Activated T-cell treated with anti-CD3 and anti-CD28 coated beads for 1 hour (primary cell): ENCODE results near the gene CLEC16A.
"Not testable (repeated sequence)": the region's sequence is repeated elsewhere in the genome, so short reads cannot be mapped to it uniquely, and the experiment has no call there.

Experiments
- DNase-seq: peaks from one replicate; pipeline ENCODE4 v3.0.0-alpha.2; 2020; ENCODE audit warnings: low read depth

The CLEC16A gene

DNA sequence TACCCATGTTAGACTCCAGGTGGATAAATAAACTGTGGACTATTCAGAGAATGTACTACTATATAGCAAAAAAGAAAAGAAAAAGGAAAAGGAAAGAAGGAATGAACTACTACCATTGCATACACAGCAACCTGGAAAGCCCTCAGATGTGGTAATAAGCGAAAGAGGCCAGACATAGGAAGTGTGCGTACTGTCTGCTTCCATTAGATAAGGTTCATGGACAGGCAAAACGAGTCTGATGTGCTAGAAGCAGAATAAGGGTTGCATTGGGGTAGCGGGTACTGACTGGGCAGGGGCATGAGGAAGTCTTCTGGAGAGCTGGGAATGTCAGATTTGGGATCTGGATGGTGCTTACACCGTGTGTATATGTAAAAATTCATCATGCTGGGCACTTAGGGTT lies 21.8 kb downstream of the CLEC16A start:
- no peak for DNase-seq

GRCh38 chr16:10966559-10966958 lies 22.2 kb downstream of the CLEC16A start:
- DNase-seq = not testable (repeated sequence)

DNA sequence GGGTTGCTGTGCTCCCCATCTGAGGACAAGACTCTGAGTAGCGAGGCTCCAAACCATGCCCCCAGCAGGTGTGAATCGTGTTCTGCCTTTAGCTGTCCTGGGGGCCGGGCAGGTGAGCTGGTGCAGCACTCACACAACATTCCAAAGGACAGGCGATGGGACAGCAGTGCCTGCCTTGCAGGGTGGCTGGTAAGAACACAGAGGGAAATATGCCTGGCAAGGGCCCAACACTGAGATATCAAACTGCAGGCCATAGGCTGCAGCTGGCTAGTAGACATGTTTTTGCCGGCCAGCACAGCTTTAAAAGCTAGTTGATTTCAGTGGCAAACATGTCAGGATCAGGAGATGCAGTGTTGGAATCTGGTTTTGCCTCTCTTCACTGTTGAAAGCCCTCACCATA lies 23.6 kb downstream of the CLEC16A start:
- DNase-seq = no peak

DNA sequence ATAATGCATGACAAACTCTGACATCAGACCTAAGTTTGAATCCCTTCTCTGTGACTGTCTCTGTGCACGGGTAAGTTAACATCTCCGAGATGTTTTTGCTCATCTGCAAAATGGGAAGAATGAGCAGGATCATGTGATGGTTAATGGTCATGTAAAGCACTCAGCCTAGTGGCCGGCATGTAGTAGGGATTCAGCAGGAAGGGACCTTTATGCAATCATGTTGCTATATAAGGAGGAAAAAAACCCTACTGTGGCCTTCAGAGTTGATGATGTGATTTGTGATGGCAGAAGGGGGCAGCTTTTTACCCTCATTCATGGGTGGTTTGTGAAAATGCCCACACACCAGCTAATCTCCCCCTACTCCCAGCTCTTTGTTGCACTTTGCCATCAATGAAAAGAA lies 24.1 kb downstream of the CLEC16A start:
- no peak for DNase-seq

GRCh38 chr16:10969615-10970014 lies 25.3 kb downstream of the CLEC16A start:
- no peak for DNase-seq

- DNase-seq = no peak
Observed at GRCh38 chr16:10970065-10970464, 25.7 kb downstream of the CLEC16A start.

DNA sequence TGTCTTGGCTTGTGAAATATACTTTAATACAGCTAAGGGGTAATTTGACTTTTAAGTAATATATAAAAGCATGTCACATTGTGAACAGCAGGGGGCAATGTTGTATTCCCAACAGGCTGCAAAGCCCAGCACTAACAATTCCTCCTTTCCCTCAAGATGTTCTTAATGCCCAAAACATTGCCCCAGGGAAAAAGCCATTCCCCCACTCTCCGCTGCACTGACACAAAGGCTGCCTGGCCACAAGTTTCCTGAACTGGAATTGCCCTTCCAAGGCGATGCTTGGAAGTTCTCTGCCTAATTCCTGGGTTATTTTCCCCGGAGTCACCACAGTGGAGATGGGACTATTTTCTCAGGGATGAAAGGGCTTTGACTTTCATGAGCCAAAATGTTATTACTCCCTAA lies 27.2 kb downstream of the CLEC16A start:
- DNase-seq = no peak

GRCh38 chr16:10972108-10972818 lies 27.9 kb downstream of the CLEC16A start:
- no peak for DNase-seq

DNA sequence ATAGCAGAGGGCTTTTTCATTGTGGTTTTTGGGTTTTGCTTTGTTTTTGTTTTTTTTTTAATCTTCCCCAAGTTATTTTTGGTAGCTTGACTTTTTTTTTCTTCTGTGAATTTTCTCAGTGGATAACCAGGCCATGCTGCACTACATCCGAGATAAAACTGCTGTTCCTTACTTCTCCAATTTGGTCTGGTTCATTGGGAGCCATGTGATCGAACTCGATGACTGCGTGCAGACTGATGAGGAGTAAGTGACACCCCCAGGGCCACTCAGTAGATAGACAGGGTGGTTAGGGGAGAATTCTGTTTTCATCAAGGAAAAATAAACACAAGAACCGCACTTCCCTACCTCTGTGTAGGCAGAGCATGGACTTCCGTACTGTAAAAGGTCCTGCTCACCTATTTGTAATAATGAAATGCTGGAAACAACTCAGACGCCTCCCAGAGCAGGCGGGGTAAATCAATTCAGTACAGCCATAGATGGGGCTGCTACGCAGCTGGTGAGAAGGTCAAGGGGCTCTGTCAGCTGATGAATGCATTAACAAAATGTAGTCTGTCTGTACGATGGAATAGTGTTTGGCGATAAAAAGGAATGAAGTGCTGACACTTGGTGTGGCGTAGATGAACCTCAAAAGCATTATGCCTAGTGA lies 28.6 kb downstream of the CLEC16A start:
- DNase-seq = no peak

- DNase-seq = no peak
Observed at GRCh38 chr16:10976634-10977033, 32.3 kb downstream of the CLEC16A start.

- no peak for DNase-seq
Observed at GRCh38 chr16:10978124-10978523, 33.8 kb downstream of the CLEC16A start.

DNA sequence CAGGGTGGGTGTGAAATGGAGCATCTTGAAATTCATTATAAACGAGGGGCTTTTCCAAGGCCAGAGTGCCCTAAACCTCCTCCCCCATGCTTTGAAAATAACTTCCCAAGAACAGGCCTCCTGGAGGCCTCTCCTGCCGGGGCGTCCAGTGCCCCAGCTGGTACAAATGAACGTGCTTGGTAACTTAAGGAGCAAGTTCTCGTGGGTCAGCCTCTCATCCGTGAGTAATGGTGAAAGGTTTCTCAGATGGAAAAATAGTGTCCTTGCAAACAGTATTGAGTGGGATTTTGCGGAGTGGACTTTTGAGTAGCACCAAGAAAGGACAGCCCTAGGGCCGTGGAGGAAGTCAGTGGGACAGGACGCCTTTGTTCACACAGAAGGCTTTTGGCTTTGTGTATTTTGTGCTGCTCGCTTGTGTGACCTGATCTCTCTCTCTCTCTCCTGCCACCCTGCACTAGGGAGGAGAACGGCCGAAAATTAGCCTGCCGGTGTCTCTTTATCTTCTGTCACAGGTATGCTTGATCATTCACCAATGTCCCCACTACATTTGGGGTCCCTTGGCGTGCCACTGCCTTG lies 34.6 kb downstream of the CLEC16A start:
- DNase-seq = no peak

DNA sequence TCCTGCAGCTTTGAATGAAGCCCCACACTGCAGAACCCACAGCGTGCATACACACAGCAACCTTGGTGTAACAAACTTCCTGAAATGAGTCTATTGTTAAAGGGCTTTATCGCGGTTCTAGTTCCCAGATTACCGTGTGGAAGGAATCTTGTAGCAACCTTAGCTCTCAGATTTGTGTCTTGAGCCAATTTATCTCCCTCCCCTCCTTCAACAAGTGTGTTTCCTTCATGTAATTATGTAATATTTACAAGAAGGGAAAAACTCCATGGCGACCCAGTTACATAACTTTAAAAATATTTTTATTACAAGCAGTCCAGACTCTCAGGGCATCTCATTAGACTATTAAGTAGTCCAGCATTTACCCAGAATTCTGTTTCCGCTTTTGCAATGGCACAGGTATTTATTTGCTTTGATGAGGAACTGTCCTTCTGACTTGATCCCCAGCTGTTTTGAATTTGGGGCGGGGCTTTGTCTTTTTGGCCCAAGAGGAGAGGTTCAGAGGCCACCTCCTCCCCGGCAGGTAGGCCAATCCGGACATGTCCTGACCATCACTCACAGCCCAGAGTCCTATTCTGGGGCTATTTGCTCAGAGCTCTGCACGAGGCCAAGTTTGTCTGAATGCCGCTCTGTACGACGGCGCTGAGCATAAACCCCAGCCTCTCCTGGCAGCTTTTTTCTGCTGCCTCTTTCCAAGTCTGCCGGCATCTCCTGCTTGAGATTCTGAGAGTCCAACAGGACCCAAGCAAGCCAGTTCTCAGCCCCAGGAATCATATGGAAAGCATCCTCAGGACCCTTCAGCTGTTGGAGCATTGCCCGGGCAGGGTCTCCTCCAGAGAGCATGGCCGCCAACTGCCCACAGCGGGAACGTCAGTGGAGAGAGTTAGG lies 35.6 kb downstream of the CLEC16A start:
- no peak for DNase-seq

GRCh38 chr16:10980813-10981212 lies 36.4 kb downstream of the CLEC16A start:
- DNase-seq = no peak

DNA sequence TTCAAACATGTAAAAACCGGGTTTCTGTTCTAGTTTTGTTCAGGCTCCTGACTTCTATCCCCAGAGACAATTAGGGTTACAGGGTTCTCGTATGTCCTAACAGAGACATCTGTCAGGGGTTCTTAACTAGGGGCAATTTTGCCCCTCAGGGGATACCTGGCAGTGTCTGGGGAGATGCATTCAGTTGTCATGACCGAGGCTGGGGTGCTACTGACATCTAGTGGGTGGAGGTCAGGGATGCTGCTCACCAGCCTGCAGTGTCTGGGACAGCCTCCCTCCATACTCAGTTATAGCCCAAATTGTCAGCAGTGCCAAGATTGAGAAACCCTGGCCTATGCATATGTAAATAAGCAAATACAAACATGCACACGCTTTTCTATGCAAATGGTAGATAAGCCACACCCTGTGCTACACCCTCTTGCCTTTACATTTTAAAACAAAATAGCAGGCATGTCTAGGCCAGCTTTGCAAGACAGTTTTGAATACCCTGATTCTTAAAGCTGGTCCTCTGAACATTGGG lies 37.4 kb downstream of the CLEC16A start:
- no peak for DNase-seq

DNA sequence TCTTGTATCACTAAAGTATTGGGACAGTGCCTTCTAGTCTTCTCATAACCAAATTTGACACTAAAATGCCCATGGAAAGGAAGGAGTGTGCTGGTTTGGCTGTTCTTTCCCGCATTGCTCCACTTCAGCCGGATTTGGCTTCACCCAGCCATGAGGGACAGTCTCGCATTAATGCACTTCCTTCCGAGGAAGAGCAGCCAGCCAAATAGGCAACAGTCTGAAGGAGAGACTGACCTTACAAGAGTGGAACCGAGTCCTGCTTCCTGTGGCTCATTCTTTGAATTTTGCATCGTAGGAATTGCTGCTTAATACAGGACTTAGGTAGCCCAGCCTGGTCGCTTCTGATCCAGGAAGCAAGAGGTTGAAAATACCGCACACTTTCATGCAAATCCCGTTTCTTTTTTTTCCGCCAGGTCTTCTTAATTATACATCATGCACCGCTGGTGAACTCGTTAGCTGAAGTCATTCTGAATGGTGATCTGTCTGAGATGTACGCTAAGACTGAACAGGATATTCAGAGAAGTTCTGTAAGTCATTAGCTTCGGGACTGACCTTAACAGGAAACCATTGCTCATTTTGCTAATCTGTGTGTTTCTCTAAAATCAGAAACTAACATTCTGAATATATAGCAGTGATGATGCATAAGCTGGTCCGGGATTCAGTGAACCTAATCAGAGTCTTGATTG lies 38.2 kb downstream of the CLEC16A start:
- DNase-seq = no peak

- DNase-seq = no peak
Observed at GRCh38 chr16:10983159-10983558, 38.8 kb downstream of the CLEC16A start.

DNA sequence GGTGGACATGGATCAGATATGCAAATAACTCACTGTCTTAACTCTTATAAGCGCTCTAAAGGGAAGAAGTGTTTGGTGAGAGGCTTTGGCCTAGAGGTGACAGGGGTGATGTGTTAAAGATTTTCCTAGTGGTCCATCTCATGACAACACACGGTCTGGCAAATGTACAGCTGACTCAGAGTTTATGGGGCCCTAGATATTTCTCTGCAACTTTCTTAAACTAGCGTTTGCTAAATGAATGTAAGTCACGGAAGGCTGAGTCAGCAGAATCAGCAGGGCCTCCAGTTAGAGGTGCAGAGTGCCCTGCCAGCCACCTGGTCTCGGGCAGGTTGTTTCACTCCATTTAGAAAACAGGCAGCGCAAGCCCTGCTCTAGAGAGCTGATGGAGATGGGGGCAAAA lies 40.1 kb downstream of the CLEC16A start:
- no peak for DNase-seq

DNA sequence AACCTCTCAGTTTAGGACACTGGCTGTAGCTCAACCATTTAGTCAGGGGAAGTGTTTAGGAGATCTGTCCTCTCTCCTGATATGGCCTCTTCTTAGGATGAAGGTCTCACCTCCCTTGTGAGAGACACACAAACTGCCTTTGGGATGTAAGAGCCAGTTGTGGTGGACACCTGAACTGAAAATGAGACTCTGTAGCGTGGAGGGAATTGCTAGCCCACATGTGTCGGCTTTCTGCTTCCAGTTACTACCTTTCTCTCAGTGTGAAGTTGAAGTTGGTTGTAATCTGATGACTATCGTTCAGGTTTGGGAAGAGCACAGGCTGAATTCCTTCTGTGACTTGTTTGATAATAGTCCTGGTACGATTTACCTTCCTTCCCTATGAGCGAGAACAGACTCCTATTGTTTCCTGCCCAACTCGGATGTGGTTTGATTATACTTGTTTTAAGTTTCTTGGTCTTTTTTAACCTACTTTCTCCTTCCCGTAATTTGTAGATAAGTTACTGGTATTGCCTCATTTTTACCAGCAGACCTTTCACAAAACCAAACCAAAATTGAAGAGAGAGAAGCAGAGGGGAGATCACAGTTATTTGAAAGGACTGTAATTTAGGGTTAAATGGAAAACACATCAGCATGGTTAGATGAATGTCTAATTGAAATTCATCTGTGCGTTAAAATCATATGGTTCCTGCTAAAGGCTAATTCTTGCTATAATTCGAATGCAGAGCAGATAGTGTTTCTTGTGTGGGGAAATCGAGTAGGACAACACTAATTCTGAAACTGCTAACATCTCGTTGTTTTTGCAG lies 43.2 kb downstream of the CLEC16A start:
- no peak for DNase-seq

- no peak for DNase-seq
Observed at GRCh38 chr16:10988164-10988803, 43.9 kb downstream of the CLEC16A start.
